HepG2 (cell line): ENCODE results near the gene NRN1L. TPM values are rescaled to one million over a fixed set of nuclear protein-coding genes. Genes with fewer than 3 reads are reported as not detected.

Experiments
- CTCF ChIP-seq: sonication (generic); formaldehyde crosslinking; IDR thresholded peaks from 2 replicates; pipeline ENCODE4 v1.5.0; 2020; ENCODE audit warnings: mild to moderate bottlenecking, missing genetic modification reagents, moderate library complexity
- FOXC1 ChIP-seq: sonication (generic); formaldehyde crosslinking; IDR thresholded peaks from 2 replicates; pipeline ENCODE4 v1.8.0; 2022; ENCODE audit warnings: mild to moderate bottlenecking, missing genetic modification reagents, borderline replicate concordance
- HMGXB3 ChIP-seq: sonication (generic); formaldehyde crosslinking; IDR thresholded peaks from 2 replicates; pipeline ENCODE4 v1.4.0; 2020; ENCODE audit warnings: missing genetic modification reagents, borderline replicate concordance
- KAT8 ChIP-seq: IDR thresholded peaks from 2 replicates; pipeline ENCODE4 v1.6.1; 2016; ENCODE audit warnings: missing genetic modification reagents, missing compliant biosample characterization
- MBD4 ChIP-seq: IDR thresholded peaks from 2 replicates; pipeline ENCODE4 v1.6.1; 2012; ENCODE audit warnings: low read length, inconsistent platforms, borderline replicate concordance
- NR2C2 ChIP-seq: sonication (generic); formaldehyde crosslinking; IDR thresholded peaks from 2 replicates; pipeline ENCODE4 v1.4.0; 2020; ENCODE audit warnings: missing genetic modification reagents, mild to moderate bottlenecking, moderate library complexity, borderline replicate concordance
- STAT5B ChIP-seq: sonication (generic); formaldehyde crosslinking; IDR thresholded peaks from 2 replicates; pipeline ENCODE4 v1.4.0; 2020; ENCODE audit warnings: missing genetic modification reagents
- TEAD3 ChIP-seq: optimal IDR thresholded peaks from 2 replicates; pipeline ENCODE3; 2016; ENCODE audit warnings: borderline replicate concordance
- ZBTB1 ChIP-seq: sonication (generic); formaldehyde crosslinking; IDR thresholded peaks from 2 replicates; pipeline ENCODE4 v1.4.0; 2020; ENCODE audit warnings: missing genetic modification reagents, borderline replicate concordance
- ZFP91 ChIP-seq: sonication (generic); formaldehyde crosslinking; IDR thresholded peaks from 2 replicates; pipeline ENCODE4 v1.9.0; 2022; ENCODE audit warnings: missing genetic modification reagents, mild to moderate bottlenecking, borderline replicate concordance
- ZNF646 ChIP-seq: sonication (generic); formaldehyde crosslinking; IDR thresholded peaks from 2 replicates; pipeline ENCODE4 v1.9.0; 2021; ENCODE audit warnings: mild to moderate bottlenecking, missing genetic modification reagents
- polyA plus RNA-seq, 8 experiments: library from polyadenylated mRNA; depleted of rRNA in 3 of 8; stranded (reverse) in 7 of 8; unstranded in 1 of 8; fragments of >200 nt; fragmentation: Illumina TruSeq in 4 of 8; extraction: Trizol in 4 of 8; gene quantifications; 2 replicates each; pipeline versions ENCODE4 v1.2.1 to v1.2.3, GENCODE V29; 2011 to 2016; ENCODE audit warnings: low read depth in 4 of 8, missing spikeins in 1 of 8, mixed read lengths in 1 of 8; ENCODE audit not compliant: insufficient read depth in 1 of 8
- total RNA-seq, 5 experiments: library from RNA; depleted of rRNA; stranded (reverse); fragments of >200 nt; fragmentation: Illumina TruSeq; extraction: Trizol; gene quantifications; 2 replicates each; pipeline ENCODE4 v1.2.3, GENCODE V29; 2016; ENCODE audit warnings: low read depth in 1 of 5
- TF ChIP-seq, protein P1 (sequence below): sonication (generic); formaldehyde crosslinking; IDR thresholded peaks from 2 replicates; pipeline ENCODE4 v1.4.0; 2020; ENCODE audit warnings: missing genetic modification reagents; ENCODE audit errors: not compliant biosample characterization

NRN1L gene
- total and polyA plus RNA-seq, 2 of the 13 experiments (the other 11 are each of a cell fraction or from before 2014, with no cell fraction given) = 0.53 to 1.2 TPM

DNA sequence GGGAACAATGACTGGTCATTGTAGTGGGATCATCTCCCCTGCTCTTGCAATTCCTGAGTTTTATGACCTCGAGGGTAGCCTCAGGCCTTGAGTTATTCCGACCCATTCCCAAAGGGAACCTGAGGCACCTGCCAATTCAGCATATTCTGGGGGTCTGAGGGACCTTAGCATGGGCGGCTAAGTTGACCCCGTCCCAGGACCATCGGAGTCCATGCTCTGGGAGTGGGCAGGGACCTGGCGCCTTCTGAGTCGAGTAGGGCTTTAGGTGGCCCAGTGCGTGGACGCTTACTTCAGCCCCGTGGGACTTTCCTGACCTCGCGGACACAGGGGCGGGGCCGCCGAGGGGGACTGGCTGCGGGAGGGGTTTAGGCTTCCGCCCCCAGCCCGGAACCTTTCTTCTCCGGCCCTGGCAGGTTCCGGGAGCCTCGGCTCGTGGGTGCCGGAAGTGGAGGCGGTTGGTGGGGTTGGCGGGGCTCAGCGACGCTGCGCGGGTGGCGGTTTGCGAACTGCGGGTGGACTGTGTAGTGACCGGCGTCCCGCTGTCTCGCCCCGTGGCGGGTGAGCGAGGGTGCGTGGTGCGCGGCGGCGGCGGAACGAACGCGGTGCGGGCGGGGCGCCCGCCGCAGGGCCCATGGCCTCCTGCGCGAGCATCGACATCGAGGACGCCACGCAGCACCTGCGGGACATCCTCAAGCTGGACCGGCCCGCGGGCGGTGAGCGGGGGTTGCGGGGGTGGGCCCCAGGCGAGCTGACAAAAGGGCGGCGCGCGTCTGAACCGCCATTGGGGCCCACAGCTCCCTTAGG is 11.9 kb upstream of the NRN1L start, which contains the start of gene EDC4 (continued):
- peak; percentile 97 for TF ChIP-seq ZFP91 (CRISPR knock-in tag)
- peak; percentile 73; the same call in 1 of the 2 replicates for TF ChIP-seq HMGXB3
- peak; percentile 78 for TF ChIP-seq TEAD3 (CRISPR knock-in tag)
- TF ChIP-seq, protein P1, sequence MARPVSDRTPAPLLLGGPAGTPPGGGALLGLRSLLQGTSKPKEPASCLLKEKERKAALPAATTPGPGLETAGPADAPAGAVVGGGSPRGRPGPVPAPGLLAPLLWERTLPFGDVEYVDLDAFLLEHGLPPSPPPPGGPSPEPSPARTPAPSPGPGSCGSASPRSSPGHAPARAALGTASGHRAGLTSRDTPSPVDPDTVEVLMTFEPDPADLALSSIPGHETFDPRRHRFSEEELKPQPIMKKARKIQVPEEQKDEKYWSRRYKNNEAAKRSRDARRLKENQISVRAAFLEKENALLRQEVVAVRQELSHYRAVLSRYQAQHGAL (CRISPR knock-in tag) = no peak
- TF ChIP-seq STAT5B (CRISPR knock-in tag) = peak; percentile 68; the same call in 1 of the 2 replicates
- no peak for TF ChIP-seq ZBTB1 (CRISPR knock-in tag)
- peak; percentile 98 for TF ChIP-seq FOXC1 (CRISPR knock-in tag)
- TF ChIP-seq ZNF646 (CRISPR knock-in tag) = no peak
- peak; percentile 43 for TF ChIP-seq CTCF (CRISPR knock-in tag)
- TF ChIP-seq NR2C2 (CRISPR knock-in tag) = peak; percentile 90
- no peak for TF ChIP-seq MBD4
- peak; percentile 97 for TF ChIP-seq KAT8
